Transverse colon (tissue), 4 donors: ENCODE measurements around the gene SLC22A4.

Source experiments
- POLR2A ChIP-seq: fragments of 450-650 bp; IDR thresholded peaks from one replicate; pipeline ENCODE4 v1.6.1; 2016; ENCODE audit warnings: antibody characterized with exemption, mild to moderate bottlenecking, moderate library complexity
- POLR2AphosphoS5 ChIP-seq, 3 donors: sonication (generic); formaldehyde crosslinking; IDR thresholded peaks; one replicate each; pipeline ENCODE4 v1.6.1; 2016; ENCODE audit warnings: antibody characterized with exemption in 3 of 3
- TF ChIP-seq, protein P1 (sequence below), 5 experiments: fragments of 200-600 bp in 3 of 5; fragments of 450-650 bp in 2 of 5; sonication (generic) in 3 of 5; IDR thresholded peaks; 1 replicate in 2 of 5; 2 replicates in 3 of 5; pipeline ENCODE4 v1.5.1; 2016 to 2017; ENCODE audit warnings: antibody characterized with exemption in 5 of 5, inconsistent platforms in 3 of 5, mild to moderate bottlenecking in 2 of 5, moderate library complexity in 1 of 5

DNA sequence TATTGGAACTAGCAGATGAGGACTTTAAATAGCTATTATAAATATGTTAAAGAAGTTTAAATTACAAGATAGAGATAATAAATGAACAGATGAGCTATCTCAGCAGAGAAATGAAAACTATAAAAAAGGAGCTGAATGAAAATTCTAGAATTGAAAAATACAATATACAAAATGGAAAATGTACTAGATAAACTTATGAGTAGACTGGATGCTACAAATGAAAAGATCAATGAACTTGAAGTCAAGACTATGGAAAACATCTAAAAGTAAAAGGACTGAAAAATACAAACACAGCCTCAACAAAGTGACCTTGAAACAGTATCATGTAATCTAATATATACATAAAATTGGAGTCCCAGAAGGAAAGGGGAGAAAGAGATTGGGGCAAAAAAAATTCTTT lies 47.4 kb upstream of the SLC22A4 start:
- TF ChIP-seq, protein P1, sequence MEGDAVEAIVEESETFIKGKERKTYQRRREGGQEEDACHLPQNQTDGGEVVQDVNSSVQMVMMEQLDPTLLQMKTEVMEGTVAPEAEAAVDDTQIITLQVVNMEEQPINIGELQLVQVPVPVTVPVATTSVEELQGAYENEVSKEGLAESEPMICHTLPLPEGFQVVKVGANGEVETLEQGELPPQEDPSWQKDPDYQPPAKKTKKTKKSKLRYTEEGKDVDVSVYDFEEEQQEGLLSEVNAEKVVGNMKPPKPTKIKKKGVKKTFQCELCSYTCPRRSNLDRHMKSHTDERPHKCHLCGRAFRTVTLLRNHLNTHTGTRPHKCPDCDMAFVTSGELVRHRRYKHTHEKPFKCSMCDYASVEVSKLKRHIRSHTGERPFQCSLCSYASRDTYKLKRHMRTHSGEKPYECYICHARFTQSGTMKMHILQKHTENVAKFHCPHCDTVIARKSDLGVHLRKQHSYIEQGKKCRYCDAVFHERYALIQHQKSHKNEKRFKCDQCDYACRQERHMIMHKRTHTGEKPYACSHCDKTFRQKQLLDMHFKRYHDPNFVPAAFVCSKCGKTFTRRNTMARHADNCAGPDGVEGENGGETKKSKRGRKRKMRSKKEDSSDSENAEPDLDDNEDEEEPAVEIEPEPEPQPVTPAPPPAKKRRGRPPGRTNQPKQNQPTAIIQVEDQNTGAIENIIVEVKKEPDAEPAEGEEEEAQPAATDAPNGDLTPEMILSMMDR (IDR thresholded peaks at IDR 0.05), result no peak
- no peak for TF ChIP-seq POLR2A
- no peak for TF ChIP-seq POLR2AphosphoS5 (IDR thresholded peaks at IDR 0.05)
